Posterior vena cava (tissue), 2 donors: ENCODE measurements around the gene CFD. TPM values are rescaled to one million over a fixed set of nuclear protein-coding genes. Genes with fewer than 3 reads are reported as not detected.

Source experiments
- microRNA-seq, 2 donors: library from miRNA; unstranded; fragments of <30 nt; microRNA quantifications; one replicate each; pipeline ENCODE4 v1.2.0, GENCODE V29; 2020 to 2021; ENCODE audit warnings: borderline microRNAs expressed in 2 of 2
- total RNA-seq, 2 donors: library from RNA; stranded (reverse); fragmentation: NEBNext Ultra II Directional; extraction: Animal tissue kit (Norgen Biotek cat#: 25700); gene quantifications; one replicate each; pipeline ENCODE4 v1.2.1, GENCODE V29; 2021
- donor health status: DM: yes; HTN: yes; CAD: no.
- donor health status: DM: yes; HTN: yes; CAD: no.

Gene CFD
- total RNA-seq, 2 donors from 2014 or later: 122 to 297 TPM

Small RNA genes within 50 kb of the gene (microRNA-seq; reads per million reads assigned to microRNA genes)
- gene MIR3187: 1.6 to 3.5 reads per million in 2 donors

Other genes starting within 250 kb of the CFD start
- gene POLRMT, start 226.1 kb upstream of the CFD start, total RNA-seq: 10 to 100 TPM; 25.6 to 30.7 TPM
- gene FGF22, start 219.8 kb upstream of the CFD start, total RNA-seq: under 1 TPM in 1 of 2 donors, not detected in 1; 0.37 TPM
- 10 to 100 TPM; 24.5 to 27.1 TPM for gene RNF126, start 196.4 kb upstream of the CFD start, total RNA-seq
- gene FSTL3, start 183.3 kb upstream of the CFD start, total RNA-seq: 100 to 1,000 TPM; 234 to 270 TPM
- gene PRSS57, start 164.2 kb upstream of the CFD start, total RNA-seq: not detected
- gene PALM, start 150.7 kb upstream of the CFD start, total RNA-seq: 100 to 1,000 TPM in 1 of 2 donors, 10 to 100 TPM in 1; 89.6 to 128 TPM
- under 1 TPM in 1 of 2 donors, not detected in 1; 0.14 TPM for gene MISP, start 108.6 kb upstream of the CFD start, total RNA-seq
- 100 to 1,000 TPM; 151 to 168 TPM for gene PTBP1, start 62.2 kb upstream of the CFD start, total RNA-seq
- not detected for gene PLPPR3, start 37.7 kb upstream of the CFD start, total RNA-seq
- gene AZU1, start 31.8 kb upstream of the CFD start, total RNA-seq: under 1 TPM in 1 of 2 donors, not detected in 1; 0.29 TPM
- under 1 TPM in 1 of 2 donors, not detected in 1; 0.38 TPM for gene PRTN3, start 18.7 kb upstream of the CFD start, total RNA-seq
- 1 to 10 TPM in 1 of 2 donors, under 1 TPM in 1; 0.33 to 2.2 TPM for gene ELANE, start 7.4 kb upstream of the CFD start, total RNA-seq
- 10 to 100 TPM; 29.4 to 33.6 TPM for gene MED16, start 33.5 kb downstream of the CFD start, total RNA-seq
- not detected for gene RNU6-9, start 33.8 kb downstream of the CFD start, total RNA-seq
- 10 to 100 TPM; 36.2 to 41.5 TPM for gene R3HDM4, start 53.6 kb downstream of the CFD start, total RNA-seq
- not detected for gene KISS1R, start 57.7 kb downstream of the CFD start, total RNA-seq
- gene ARID3A, start 66.4 kb downstream of the CFD start, total RNA-seq: 1 to 10 TPM; 6.3 to 10.0 TPM
- 10 to 100 TPM; 13.4 to 17.2 TPM for gene WDR18, start 124.7 kb downstream of the CFD start, total RNA-seq
- under 1 TPM in 1 of 2 donors, not detected in 1; 0.05 TPM for gene GRIN3B, start 140.8 kb downstream of the CFD start, total RNA-seq
- 10 to 100 TPM; 96.5 to 99.8 TPM for gene TMEM259, start 161.5 kb downstream of the CFD start, total RNA-seq
- not detected for gene RNU6-2, start 161.9 kb downstream of the CFD start, total RNA-seq
- gene CNN2, start 166.9 kb downstream of the CFD start, total RNA-seq: 100 to 1,000 TPM in 1 of 2 donors, 10 to 100 TPM in 1; 94.7 to 136 TPM
- 1 to 10 TPM; 4.0 to 4.4 TPM for gene ABCA7, start 180.4 kb downstream of the CFD start, total RNA-seq
- 10 to 100 TPM in 1 of 2 donors, 1 to 10 TPM in 1; 10.0 to 26.8 TPM for gene ARHGAP45, start 207.5 kb downstream of the CFD start, total RNA-seq
- gene POLR2E, start 235.7 kb downstream of the CFD start, total RNA-seq: 100 to 1,000 TPM in 1 of 2 donors, 10 to 100 TPM in 1; 89.9 to 105 TPM
- 100 to 1,000 TPM; 176 to 193 TPM for gene GPX4, start 244.3 kb downstream of the CFD start, total RNA-seq